ENCODE data around the gene LDB3.

LDB3 gene

GRCh38 chr10:86690657-86691084 lies 22.4 kb downstream of the LDB3 start:
- no peak overlapping the region for H3K4me3 ChIP-seq (ENCODE audit: low read length)
- DNase-seq (ENCODE audit: low read depth) = no peak
- TF ChIP-seq CTCF (IDR thresholded peaks at IDR 0.05; ENCODE audit: insufficient read depth, low read depth, low read length, missing control alignments) = no peak

GRCh38 chr10:86691333-86692022 lies 23.2 kb downstream of the LDB3 start:
- H3K4me3 ChIP-seq (ENCODE audit: low read length) = no peak overlapping the region
- TF ChIP-seq CTCF (IDR thresholded peaks at IDR 0.05; ENCODE audit: insufficient read depth, low read depth, low read length, missing control alignments) = no peak
- DNase-seq (ENCODE audit: low read depth) = no peak

- no peak overlapping the region for H3K4me3 ChIP-seq (ENCODE audit: low read length)
- no peak for DNase-seq (ENCODE audit: low read depth)
- no peak for TF ChIP-seq CTCF (IDR thresholded peaks at IDR 0.05; ENCODE audit: insufficient read depth, low read depth, low read length, missing control alignments)
These were observed 23.8 kb downstream of the LDB3 start for GRCh38 chr10:86692023-86692514.

GRCh38 chr10:86692664-86693063 lies 24.4 kb downstream of the LDB3 start:
- TF ChIP-seq CTCF (IDR thresholded peaks at IDR 0.05; ENCODE audit: insufficient read depth, low read depth, low read length, missing control alignments) = no peak
- no peak for DNase-seq (ENCODE audit: low read depth)
- no peak overlapping the region for H3K4me3 ChIP-seq (ENCODE audit: low read length)

GRCh38 chr10:86693275-86693674 lies 25.0 kb downstream of the LDB3 start:
- H3K4me3 ChIP-seq (ENCODE audit: low read length) = no peak overlapping the region
- DNase-seq (ENCODE audit: low read depth) = no peak
- TF ChIP-seq CTCF (IDR thresholded peaks at IDR 0.05; ENCODE audit: insufficient read depth, low read depth, low read length, missing control alignments) = no peak

GRCh38 chr10:86693721-86694369 lies 25.5 kb downstream of the LDB3 start:
- no peak overlapping the region for H3K4me3 ChIP-seq (ENCODE audit: low read length)
- TF ChIP-seq CTCF (IDR thresholded peaks at IDR 0.05; ENCODE audit: insufficient read depth, low read depth, low read length, missing control alignments) = peak; percentile 68
- DNase-seq (ENCODE audit: low read depth) = peak; percentile 46
